Neural cell (in vitro differentiated cells): ENCODE measurements around the gene FAM186B. TPM values are rescaled to one million over a fixed set of nuclear protein-coding genes. Genes with fewer than 3 reads are reported as not detected.
A peak's percentile ranks its signal among the peaks of the same experiment; 100 is the strongest.

Experiments used
- H2AFZ ChIP-seq: fragments of 200-600, 300-800 bp; sonication (generic), shearing (Covaris generic); 2 replicates; pipeline ENCODE4 v1.6.0; 2014; ENCODE audit warnings: low read depth, mild to moderate bottlenecking, antibody characterized with exemption, low read length, moderate library complexity
- H3F3A ChIP-seq: fragments of 200-600 bp; shearing (Covaris generic); 2 replicates; pipeline ENCODE4 v1.6.1; 2016; ENCODE audit warnings: mild to moderate bottlenecking, moderate library complexity, mixed read lengths, antibody characterized with exemption, low read length; ENCODE audit not compliant: insufficient read depth, poor library complexity, severe bottlenecking
- H3K27ac ChIP-seq: fragments of 200-600, 300-800 bp; sonication (generic), shearing (Covaris generic); 2 replicates; pipeline ENCODE4 v1.5.1; 2014; ENCODE audit warnings: mild to moderate bottlenecking, low read length, moderate library complexity
- H3K27me3 ChIP-seq: fragments of 300-800, 200-600 bp; sonication (generic), shearing (Covaris generic); 2 replicates; pipeline ENCODE4 v1.6.0; 2014; ENCODE audit warnings: mild to moderate bottlenecking, low read depth, low read length, moderate library complexity; ENCODE audit not compliant: insufficient read depth
- H3K36me3 ChIP-seq: fragments of 300-800, 200-600 bp; sonication (generic), shearing (Covaris generic); 2 replicates; pipeline ENCODE4 v1.5.1; 2014; ENCODE audit warnings: mild to moderate bottlenecking, antibody characterized with exemption, low read length, moderate library complexity; ENCODE audit not compliant: insufficient read depth
- H3K4me2 ChIP-seq: fragments of 300-800, 200-600 bp; sonication (generic), shearing (Covaris generic); 2 replicates; pipeline ENCODE4 v1.6.0; 2014; ENCODE audit warnings: mild to moderate bottlenecking, low read length
- H3K4me3 ChIP-seq: fragments of 300-800, 200-600 bp; sonication (generic), shearing (Covaris generic); 2 replicates; pipeline ENCODE4 v1.5.1; 2014; ENCODE audit warnings: mild to moderate bottlenecking, low read length, moderate library complexity
- H3K79me2 ChIP-seq: fragments of 200-600 bp; shearing (Covaris generic); replicated peaks from 2 replicates; pipeline ENCODE4 v1.6.0; 2014; ENCODE audit warnings: mild to moderate bottlenecking, low read length, moderate library complexity; ENCODE audit not compliant: insufficient read depth
- H3K9ac ChIP-seq: fragments of 300-800, 200-600 bp; sonication (generic), shearing (Covaris generic); 2 replicates; pipeline ENCODE4 v1.6.1; 2016; ENCODE audit warnings: mild to moderate bottlenecking, low read length, mixed read lengths
- H3K9me2 ChIP-seq: fragments of 200-600 bp; shearing (Covaris generic); 2 replicates; pipeline ENCODE4 v1.6.1; 2016; ENCODE audit warnings: mild to moderate bottlenecking, low read length, mixed read lengths; ENCODE audit not compliant: insufficient read depth
- H3K9me3 ChIP-seq: fragments of 200-600, 300-800 bp; sonication (generic), shearing (Covaris generic); 2 replicates; pipeline ENCODE4 v1.6.1; 2016; ENCODE audit warnings: mild to moderate bottlenecking, mixed run types, low read length, moderate library complexity, mixed read lengths
- H4K20me1 ChIP-seq: fragments of 200-600 bp; shearing (Covaris generic); 2 replicates; pipeline ENCODE4 v1.6.1; 2016; ENCODE audit warnings: mild to moderate bottlenecking, mixed run types; ENCODE audit not compliant: insufficient read depth
- EP300 ChIP-seq: fragments of 450-650 bp; conservative IDR thresholded peaks from 2 replicates; pipeline ENCODE4 v1.6.1; 2014; ENCODE audit warnings: antibody characterized with exemption, mild to moderate bottlenecking, moderate library complexity; ENCODE audit not compliant: poor library complexity, severe bottlenecking
- EZH2 ChIP-seq: fragments of 200-600, 300-800 bp; shearing (Covaris generic), sonication (generic); IDR thresholded peaks from 2 replicates; pipeline ENCODE4 v1.6.1; 2014; ENCODE audit warnings: antibody characterized with exemption, low read length, borderline replicate concordance, mild to moderate bottlenecking; ENCODE audit not compliant: insufficient read depth, poor library complexity, severe bottlenecking
- MXI1 ChIP-seq: fragments of 450-650 bp; conservative IDR thresholded peaks from 2 replicates; pipeline ENCODE4 v1.6.1; 2014; ENCODE audit warnings: antibody characterized with exemption, mild to moderate bottlenecking; ENCODE audit not compliant: poor library complexity, severe bottlenecking
- POLR2AphosphoS5 ChIP-seq: IDR thresholded peaks from 2 replicates; pipeline ENCODE4 v1.6.1; 2012
- RAD21 ChIP-seq: fragments of 450-650 bp; conservative IDR thresholded peaks from 2 replicates; pipeline ENCODE4 v1.6.1; 2014; ENCODE audit warnings: antibody characterized with exemption, mild to moderate bottlenecking, moderate library complexity
- SMC3 ChIP-seq: fragments of 450-650 bp; conservative IDR thresholded peaks from 2 replicates; pipeline ENCODE4 v1.6.1; 2014; ENCODE audit warnings: antibody characterized with exemption, mild to moderate bottlenecking, moderate library complexity; ENCODE audit not compliant: poor library complexity
- TAF1 ChIP-seq: IDR thresholded peaks from 2 replicates; pipeline ENCODE4 v1.6.1; 2012; ENCODE audit warnings: low read depth
- polyA plus RNA-seq: library from polyadenylated mRNA; depleted of rRNA; stranded (reverse); fragments of >200 nt; gene quantifications from 2 replicates; pipeline ENCODE4 v1.2.3, GENCODE V29; 2014
- TF ChIP-seq, protein P1 (sequence below): fragments of 450-650 bp; IDR thresholded peaks from 2 replicates; pipeline ENCODE4 v1.5.1; 2014; ENCODE audit warnings: antibody characterized with exemption, mild to moderate bottlenecking, moderate library complexity; ENCODE audit not compliant: poor library complexity, severe bottlenecking
- TF ChIP-seq, protein P2 (sequence below): IDR thresholded peaks from 2 replicates; pipeline ENCODE4 v1.6.1; 2012; ENCODE audit warnings: borderline replicate concordance

The FAM186B gene
- polyA plus RNA-seq, 1 donor from 2014 or later, result not detected

DNA sequence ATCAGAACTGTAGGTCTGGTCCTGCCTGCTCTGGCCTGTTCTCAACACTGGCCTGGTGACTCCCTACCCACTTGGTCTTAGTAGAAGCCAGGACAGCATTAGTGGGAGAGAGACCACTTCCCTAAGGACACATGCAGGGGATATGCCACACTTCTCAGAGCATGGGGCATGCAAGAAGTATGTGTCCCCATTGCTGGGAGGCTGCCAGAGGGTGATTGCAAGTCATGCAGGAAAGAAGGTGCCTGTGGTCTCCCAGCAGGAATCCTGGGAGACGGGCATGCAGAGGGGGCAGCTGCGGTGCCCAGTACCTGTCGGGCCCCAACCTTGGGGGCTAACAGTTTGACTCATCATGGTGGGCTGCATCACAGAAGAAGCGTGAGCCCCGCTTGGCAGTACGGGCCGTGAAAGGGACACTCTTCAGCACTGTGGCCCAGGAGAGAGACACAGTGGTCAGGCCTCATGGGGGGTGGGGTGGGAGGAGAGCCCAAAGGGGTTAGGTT, 40.9 kb upstream of the FAM186B start:
- no peak overlapping the region for H3K9ac ChIP-seq
- H3K27me3 ChIP-seq, result no peaks in the 10 kb centered on the region
- H3K79me2 ChIP-seq, result no peaks in the 10 kb centered on the region
- H3K9me2 ChIP-seq, result no peaks in the 10 kb centered on the region
- no peak overlapping the region for H3K27ac ChIP-seq
- H2AFZ ChIP-seq, result no peak overlapping the region
- no peaks in the 10 kb centered on the region for H4K20me1 ChIP-seq
- H3K36me3 ChIP-seq, result peaks cover 6% of the 10 kb centered on the region
- H3K9me3 ChIP-seq, result no peaks in the 10 kb centered on the region
- H3K4me2 ChIP-seq, result no peak overlapping the region
- no peaks in the 10 kb centered on the region for H3F3A ChIP-seq
- no peak overlapping the region for H3K4me3 ChIP-seq
- TF ChIP-seq EZH2, result no peak
- no peak for TF ChIP-seq POLR2AphosphoS5

DNA sequence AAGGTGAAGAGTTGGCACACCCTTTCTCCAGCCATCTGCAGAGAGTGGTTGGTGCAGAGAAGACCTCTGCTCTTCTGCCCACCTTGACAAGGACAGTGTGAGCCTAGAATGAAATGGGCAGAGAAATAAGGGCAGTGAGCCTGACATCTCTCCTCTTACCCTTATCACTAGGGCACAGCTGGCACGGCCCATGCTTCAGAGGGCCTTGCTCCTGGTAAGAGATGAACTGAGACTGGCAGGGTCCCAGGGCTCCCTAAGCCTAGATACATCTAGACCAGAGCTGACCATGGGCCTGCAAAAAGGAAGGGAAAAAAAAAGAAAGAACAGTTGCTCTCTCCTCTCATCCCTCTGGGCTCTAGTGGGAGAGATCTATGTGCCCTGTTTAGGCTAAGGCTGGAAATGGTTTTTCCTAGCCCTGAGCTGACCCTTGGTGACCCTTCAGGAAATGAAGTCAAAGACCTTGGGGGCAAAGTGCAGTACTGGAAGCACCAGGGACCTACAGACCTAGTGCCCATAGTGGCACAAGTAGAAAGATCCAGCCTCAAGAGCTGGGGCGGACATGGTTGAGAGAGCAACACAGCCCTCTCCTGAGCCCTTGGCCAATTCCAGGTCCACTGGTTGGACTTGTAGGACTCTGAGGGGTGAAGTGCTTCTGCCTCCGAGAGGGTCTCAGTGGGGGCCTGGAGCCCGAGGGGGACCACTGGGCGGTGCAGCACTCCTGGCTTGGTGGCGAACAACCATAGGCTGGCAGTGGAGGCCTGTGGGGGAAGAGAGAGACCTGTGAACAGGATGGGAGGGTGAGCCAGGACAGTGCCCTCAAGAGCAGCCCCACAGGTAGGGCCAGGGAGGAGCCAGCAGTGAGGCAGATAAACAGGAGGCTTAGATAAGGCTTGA, 40.0 kb upstream of the FAM186B start:
- no peak overlapping the region for H2AFZ ChIP-seq
- H3K9ac ChIP-seq, result no peak overlapping the region
- H3K27ac ChIP-seq, result no peak overlapping the region
- no peaks in the 10 kb centered on the region for H4K20me1 ChIP-seq
- no peak for TF ChIP-seq POLR2AphosphoS5
- TF ChIP-seq RAD21, result no peak
- no peak for TF ChIP-seq EP300
- no peak for TF ChIP-seq SMC3
- no peak for TF ChIP-seq MXI1
- TF ChIP-seq, protein P1, sequence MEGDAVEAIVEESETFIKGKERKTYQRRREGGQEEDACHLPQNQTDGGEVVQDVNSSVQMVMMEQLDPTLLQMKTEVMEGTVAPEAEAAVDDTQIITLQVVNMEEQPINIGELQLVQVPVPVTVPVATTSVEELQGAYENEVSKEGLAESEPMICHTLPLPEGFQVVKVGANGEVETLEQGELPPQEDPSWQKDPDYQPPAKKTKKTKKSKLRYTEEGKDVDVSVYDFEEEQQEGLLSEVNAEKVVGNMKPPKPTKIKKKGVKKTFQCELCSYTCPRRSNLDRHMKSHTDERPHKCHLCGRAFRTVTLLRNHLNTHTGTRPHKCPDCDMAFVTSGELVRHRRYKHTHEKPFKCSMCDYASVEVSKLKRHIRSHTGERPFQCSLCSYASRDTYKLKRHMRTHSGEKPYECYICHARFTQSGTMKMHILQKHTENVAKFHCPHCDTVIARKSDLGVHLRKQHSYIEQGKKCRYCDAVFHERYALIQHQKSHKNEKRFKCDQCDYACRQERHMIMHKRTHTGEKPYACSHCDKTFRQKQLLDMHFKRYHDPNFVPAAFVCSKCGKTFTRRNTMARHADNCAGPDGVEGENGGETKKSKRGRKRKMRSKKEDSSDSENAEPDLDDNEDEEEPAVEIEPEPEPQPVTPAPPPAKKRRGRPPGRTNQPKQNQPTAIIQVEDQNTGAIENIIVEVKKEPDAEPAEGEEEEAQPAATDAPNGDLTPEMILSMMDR, result no peak
- no peaks in the 10 kb centered on the region for H3K9me3 ChIP-seq
- H3K27me3 ChIP-seq, result no peaks in the 10 kb centered on the region
- no peak overlapping the region for H3K4me2 ChIP-seq
- no peaks in the 10 kb centered on the region for H3K9me2 ChIP-seq
- H3K36me3 ChIP-seq, result peaks cover 6% of the 10 kb centered on the region
- no peak overlapping the region for H3K4me3 ChIP-seq
- no peaks in the 10 kb centered on the region for H3F3A ChIP-seq
- no peaks in the 10 kb centered on the region for H3K79me2 ChIP-seq

DNA sequence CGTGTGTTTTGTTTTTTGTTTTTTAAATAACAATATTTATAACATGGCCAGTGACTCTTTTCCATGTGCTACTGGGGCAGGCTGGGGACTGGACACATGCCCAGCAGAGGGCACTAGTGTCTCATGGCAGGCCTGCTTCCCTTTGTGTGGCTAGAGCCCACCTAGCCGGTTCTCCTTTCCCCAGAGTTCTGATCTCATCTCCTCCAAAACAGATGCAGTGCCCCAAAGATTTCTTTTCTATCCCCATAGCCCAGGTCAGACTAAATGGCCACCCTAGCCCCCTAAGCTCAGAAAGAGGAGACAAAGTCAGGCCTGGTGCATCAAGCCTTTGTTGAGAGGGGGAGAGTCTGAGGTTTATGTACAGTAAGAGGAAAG, 39.2 kb upstream of the FAM186B start:
- no peaks in the 10 kb centered on the region for H3K27me3 ChIP-seq
- H3K9me3 ChIP-seq, result no peaks in the 10 kb centered on the region
- no peaks in the 10 kb centered on the region for H3F3A ChIP-seq
- H3K9ac ChIP-seq, result no peak overlapping the region
- no peak for TF ChIP-seq EZH2
- TF ChIP-seq MXI1, result peak; percentile 30
- TF ChIP-seq TAF1, result no peak
- TF ChIP-seq POLR2AphosphoS5, result no peak
- TF ChIP-seq, protein P2, sequence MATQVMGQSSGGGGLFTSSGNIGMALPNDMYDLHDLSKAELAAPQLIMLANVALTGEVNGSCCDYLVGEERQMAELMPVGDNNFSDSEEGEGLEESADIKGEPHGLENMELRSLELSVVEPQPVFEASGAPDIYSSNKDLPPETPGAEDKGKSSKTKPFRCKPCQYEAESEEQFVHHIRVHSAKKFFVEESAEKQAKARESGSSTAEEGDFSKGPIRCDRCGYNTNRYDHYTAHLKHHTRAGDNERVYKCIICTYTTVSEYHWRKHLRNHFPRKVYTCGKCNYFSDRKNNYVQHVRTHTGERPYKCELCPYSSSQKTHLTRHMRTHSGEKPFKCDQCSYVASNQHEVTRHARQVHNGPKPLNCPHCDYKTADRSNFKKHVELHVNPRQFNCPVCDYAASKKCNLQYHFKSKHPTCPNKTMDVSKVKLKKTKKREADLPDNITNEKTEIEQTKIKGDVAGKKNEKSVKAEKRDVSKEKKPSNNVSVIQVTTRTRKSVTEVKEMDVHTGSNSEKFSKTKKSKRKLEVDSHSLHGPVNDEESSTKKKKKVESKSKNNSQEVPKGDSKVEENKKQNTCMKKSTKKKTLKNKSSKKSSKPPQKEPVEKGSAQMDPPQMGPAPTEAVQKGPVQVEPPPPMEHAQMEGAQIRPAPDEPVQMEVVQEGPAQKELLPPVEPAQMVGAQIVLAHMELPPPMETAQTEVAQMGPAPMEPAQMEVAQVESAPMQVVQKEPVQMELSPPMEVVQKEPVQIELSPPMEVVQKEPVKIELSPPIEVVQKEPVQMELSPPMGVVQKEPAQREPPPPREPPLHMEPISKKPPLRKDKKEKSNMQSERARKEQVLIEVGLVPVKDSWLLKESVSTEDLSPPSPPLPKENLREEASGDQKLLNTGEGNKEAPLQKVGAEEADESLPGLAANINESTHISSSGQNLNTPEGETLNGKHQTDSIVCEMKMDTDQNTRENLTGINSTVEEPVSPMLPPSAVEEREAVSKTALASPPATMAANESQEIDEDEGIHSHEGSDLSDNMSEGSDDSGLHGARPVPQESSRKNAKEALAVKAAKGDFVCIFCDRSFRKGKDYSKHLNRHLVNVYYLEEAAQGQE, result no peak
- TF ChIP-seq, protein P1, result peak; percentile 84
- TF ChIP-seq EP300, result no peak
- TF ChIP-seq SMC3, result peak; percentile 87
- peak; percentile 84 for TF ChIP-seq RAD21
- no peak overlapping the region for H2AFZ ChIP-seq
- no peaks in the 10 kb centered on the region for H3K9me2 ChIP-seq
- no peaks in the 10 kb centered on the region for H3K79me2 ChIP-seq
- no peak overlapping the region for H3K27ac ChIP-seq
- H3K4me2 ChIP-seq, result no peak overlapping the region
- no peak overlapping the region for H3K4me3 ChIP-seq
- peaks cover 6% of the 10 kb centered on the region for H3K36me3 ChIP-seq
- H4K20me1 ChIP-seq, result no peaks in the 10 kb centered on the region
